ENCODE data around the gene GAS7. TPM values are rescaled to one million over a fixed set of nuclear protein-coding genes. Genes with fewer than 3 reads are reported as not detected.

The GAS7 gene
- total and polyA plus RNA-seq, 2 experiments from 2014 or later = 1.9 to 10.7 TPM

DNA sequence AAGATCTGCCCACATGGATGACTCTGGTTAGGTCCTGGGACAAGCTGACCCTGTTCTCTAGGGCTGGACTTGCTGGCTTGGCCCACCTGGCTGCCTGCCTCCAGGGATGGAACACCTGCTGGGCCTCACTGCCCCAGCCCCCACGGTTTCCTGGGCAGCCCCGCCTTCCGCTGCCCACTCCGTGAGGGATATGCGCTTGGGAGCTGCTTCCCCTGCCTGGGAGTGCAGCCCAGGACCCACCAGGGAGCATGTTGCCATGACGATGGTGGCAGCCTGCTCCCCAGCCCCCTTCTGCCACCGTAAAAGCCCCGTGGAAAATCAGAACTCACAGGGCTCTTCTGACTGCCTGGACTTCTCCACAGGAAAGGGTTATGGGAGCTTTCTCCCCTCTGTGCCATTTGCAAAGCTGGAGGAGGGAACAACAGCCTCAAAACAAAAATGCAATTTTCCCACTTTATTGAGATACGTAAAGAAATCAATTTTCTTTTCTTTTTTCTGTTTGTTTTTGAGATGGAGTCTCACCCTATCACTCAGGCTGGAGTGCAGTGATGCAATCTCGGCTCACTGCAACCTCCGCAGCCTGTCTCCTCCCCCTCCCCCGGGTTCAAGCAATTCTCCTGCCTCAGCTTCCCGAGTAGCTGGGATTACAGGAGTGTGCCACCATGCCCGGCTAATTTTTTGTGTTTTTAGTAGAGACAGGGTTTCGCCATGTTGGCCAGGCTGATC lies 18.0 kb upstream of the GAS7 start (continued):
- TF ChIP-seq, protein P1, sequence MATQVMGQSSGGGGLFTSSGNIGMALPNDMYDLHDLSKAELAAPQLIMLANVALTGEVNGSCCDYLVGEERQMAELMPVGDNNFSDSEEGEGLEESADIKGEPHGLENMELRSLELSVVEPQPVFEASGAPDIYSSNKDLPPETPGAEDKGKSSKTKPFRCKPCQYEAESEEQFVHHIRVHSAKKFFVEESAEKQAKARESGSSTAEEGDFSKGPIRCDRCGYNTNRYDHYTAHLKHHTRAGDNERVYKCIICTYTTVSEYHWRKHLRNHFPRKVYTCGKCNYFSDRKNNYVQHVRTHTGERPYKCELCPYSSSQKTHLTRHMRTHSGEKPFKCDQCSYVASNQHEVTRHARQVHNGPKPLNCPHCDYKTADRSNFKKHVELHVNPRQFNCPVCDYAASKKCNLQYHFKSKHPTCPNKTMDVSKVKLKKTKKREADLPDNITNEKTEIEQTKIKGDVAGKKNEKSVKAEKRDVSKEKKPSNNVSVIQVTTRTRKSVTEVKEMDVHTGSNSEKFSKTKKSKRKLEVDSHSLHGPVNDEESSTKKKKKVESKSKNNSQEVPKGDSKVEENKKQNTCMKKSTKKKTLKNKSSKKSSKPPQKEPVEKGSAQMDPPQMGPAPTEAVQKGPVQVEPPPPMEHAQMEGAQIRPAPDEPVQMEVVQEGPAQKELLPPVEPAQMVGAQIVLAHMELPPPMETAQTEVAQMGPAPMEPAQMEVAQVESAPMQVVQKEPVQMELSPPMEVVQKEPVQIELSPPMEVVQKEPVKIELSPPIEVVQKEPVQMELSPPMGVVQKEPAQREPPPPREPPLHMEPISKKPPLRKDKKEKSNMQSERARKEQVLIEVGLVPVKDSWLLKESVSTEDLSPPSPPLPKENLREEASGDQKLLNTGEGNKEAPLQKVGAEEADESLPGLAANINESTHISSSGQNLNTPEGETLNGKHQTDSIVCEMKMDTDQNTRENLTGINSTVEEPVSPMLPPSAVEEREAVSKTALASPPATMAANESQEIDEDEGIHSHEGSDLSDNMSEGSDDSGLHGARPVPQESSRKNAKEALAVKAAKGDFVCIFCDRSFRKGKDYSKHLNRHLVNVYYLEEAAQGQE (IDR thresholded peaks at IDR 0.05; ENCODE audit: unreplicated experiment) = no peak
- TF ChIP-seq, protein P2, sequence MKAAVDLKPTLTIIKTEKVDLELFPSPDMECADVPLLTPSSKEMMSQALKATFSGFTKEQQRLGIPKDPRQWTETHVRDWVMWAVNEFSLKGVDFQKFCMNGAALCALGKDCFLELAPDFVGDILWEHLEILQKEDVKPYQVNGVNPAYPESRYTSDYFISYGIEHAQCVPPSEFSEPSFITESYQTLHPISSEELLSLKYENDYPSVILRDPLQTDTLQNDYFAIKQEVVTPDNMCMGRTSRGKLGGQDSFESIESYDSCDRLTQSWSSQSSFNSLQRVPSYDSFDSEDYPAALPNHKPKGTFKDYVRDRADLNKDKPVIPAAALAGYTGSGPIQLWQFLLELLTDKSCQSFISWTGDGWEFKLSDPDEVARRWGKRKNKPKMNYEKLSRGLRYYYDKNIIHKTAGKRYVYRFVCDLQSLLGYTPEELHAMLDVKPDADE (IDR thresholded peaks at IDR 0.05) = no peak

DNA sequence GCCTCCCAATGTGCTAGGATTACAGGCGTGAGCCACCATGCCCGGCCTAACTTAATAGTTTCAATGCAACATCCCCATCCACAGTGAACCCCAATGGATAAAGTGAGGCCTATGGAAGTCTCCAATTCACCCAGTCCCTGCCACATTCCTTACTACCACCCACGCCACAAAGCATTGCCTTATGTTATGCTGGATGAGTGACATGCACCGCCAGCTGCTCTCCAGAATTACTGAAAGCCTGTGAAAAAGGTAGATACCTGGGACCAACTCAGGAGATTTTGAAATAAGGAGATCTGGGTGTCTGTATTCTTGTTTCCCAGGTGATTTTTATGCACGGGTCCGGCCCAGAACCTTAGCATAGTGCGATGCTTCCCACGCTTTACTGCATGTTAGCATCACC lies 16.9 kb upstream of the GAS7 start:
- no peak overlapping the region for H3K27ac ChIP-seq (ENCODE audit: low read depth)
- H3K4me2 ChIP-seq = no peak overlapping the region
- no peaks in the 10 kb centered on the region for H3K79me2 ChIP-seq (replicated peaks; ENCODE audit: insufficient read depth)
- H3K9me3 Mint-ChIP-seq = peaks cover 6% of the 10 kb centered on the region; the same call in 1 of the 3 replicates
- peaks cover 14% of the 10 kb centered on the region for H3K4me1 ChIP-seq (ENCODE audit: insufficient read depth)
- H3K4me3 Mint-ChIP-seq = no peak overlapping the region
- ATAC-seq (no peak), DNase-seq (ENCODE audit: low spot score) (no peak)
- no peaks in the 10 kb centered on the region for H3K36me3 Mint-ChIP-seq (ENCODE audit: low read depth)
- H3K4me3 ChIP-seq = no peak overlapping the region
- H2AFZ ChIP-seq = no peak overlapping the region
- no peaks in the 10 kb centered on the region for H3F3A ChIP-seq (replicated peaks; ENCODE audit: low read depth)
- no peaks in the 10 kb centered on the region for H3K36me3 ChIP-seq (ENCODE audit: insufficient read depth)
- no peaks in the 10 kb centered on the region for H3K9me2 ChIP-seq (ENCODE audit: insufficient read depth)
- H3K27ac Mint-ChIP-seq = no peak overlapping the region
- peaks cover 2% of the 10 kb centered on the region for H3K27me3 Mint-ChIP-seq (ENCODE audit: insufficient read depth, low read depth, poor library complexity)
- H3K4me1 Mint-ChIP-seq = peaks cover 17% of the 10 kb centered on the region
- no peaks in the 10 kb centered on the region for H4K20me1 ChIP-seq (replicated peaks; ENCODE audit: insufficient read depth)
- no peaks in the 10 kb centered on the region for H3K27me3 ChIP-seq (ENCODE audit: insufficient read depth)
- no peak for TF ChIP-seq EZH2 (IDR thresholded peaks at IDR 0.05; ENCODE audit: low read depth, unreplicated experiment)
- TF ChIP-seq NANOG (IDR thresholded peaks at IDR 0.05; ENCODE audit: borderline replicate concordance) = no peak
- TF ChIP-seq POLR2AphosphoS5 (IDR thresholded peaks at IDR 0.05; ENCODE audit: low read depth) = no peak
- TF ChIP-seq EZH2phosphoT487 (IDR thresholded peaks at IDR 0.05; ENCODE audit: unreplicated experiment) = no peak
- TF ChIP-seq, protein P2 (IDR thresholded peaks at IDR 0.05) = no peak
- no peak for TF ChIP-seq STAT1 (IDR thresholded peaks at IDR 0.05; ENCODE audit: unreplicated experiment)
- no peak for TF ChIP-seq ZNF331 (CRISPR knock-in tag; IDR thresholded peaks at IDR 0.05; ENCODE audit: low read depth)
- TF ChIP-seq, protein P1 (IDR thresholded peaks at IDR 0.05; ENCODE audit: unreplicated experiment) = no peak
- no peak for TF ChIP-seq ZNF114 (CRISPR knock-in tag; IDR thresholded peaks at IDR 0.05)
- TF ChIP-seq, protein P3, sequence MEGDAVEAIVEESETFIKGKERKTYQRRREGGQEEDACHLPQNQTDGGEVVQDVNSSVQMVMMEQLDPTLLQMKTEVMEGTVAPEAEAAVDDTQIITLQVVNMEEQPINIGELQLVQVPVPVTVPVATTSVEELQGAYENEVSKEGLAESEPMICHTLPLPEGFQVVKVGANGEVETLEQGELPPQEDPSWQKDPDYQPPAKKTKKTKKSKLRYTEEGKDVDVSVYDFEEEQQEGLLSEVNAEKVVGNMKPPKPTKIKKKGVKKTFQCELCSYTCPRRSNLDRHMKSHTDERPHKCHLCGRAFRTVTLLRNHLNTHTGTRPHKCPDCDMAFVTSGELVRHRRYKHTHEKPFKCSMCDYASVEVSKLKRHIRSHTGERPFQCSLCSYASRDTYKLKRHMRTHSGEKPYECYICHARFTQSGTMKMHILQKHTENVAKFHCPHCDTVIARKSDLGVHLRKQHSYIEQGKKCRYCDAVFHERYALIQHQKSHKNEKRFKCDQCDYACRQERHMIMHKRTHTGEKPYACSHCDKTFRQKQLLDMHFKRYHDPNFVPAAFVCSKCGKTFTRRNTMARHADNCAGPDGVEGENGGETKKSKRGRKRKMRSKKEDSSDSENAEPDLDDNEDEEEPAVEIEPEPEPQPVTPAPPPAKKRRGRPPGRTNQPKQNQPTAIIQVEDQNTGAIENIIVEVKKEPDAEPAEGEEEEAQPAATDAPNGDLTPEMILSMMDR (conservative IDR thresholded peaks at IDR 0.05; ENCODE audit: low read depth in 2 of 2) = no peak
